ENCODE results near the gene SCP2. TPM values are rescaled to one million over a fixed set of nuclear protein-coding genes. Genes with fewer than 3 reads are reported as not detected.

SCP2 gene
- total and polyA plus RNA-seq, 2 of the 4 experiments (the other 2 are of a cell fraction): 70.4 to 83.1 TPM

GRCh38 chr1:52911541-52911940 is 15.5 kb upstream of the SCP2 start:
- Histone ChIP-seq H2BK5ac (ENCODE audit: low read depth, low read length, poor library complexity, severe bottlenecking) (no peak overlapping the region), H3K23ac (ENCODE audit: low read depth, low read length) (no peak overlapping the region), H3K9me3 (ENCODE audit: control insufficient read depth, insufficient read depth, low read length) (no peaks in the 10 kb centered on the region), H3K4me1 (ENCODE audit: control insufficient read depth, insufficient read depth, low read length) (no peaks in the 10 kb centered on the region; the same call in 1 of the 2 replicates), H3K9ac (ENCODE audit: low read depth, low read length) (no peak overlapping the region), H3K56ac (ENCODE audit: extremely low read depth, insufficient read depth, low read length) (no peak overlapping the region), H3K27ac (ENCODE audit: insufficient read depth, low read length) (no peak overlapping the region), H4K20me1 (ENCODE audit: insufficient read depth, low read length) (no peaks in the 10 kb centered on the region), H3K9me1 (ENCODE audit: insufficient read depth, low read length) (peaks cover 3% of the 10 kb centered on the region; the same call in 1 of the 2 replicates), H3K79me1 (ENCODE audit: low read depth in 1 of 2, low read length in 2 of 2) (no peaks in the 10 kb centered on the region), H2BK120ac (ENCODE audit: low read depth, low read length) (no peak overlapping the region), H4K5ac (ENCODE audit: low read depth, low read length) (no peak overlapping the region), H2AK9ac (replicated peaks; ENCODE audit: low read depth, low read length, poor library complexity) (no peak overlapping the region), H3K14ac (replicated peaks; ENCODE audit: low read depth, low read length) (no peak overlapping the region), H3K27me3 (ENCODE audit: control insufficient read depth, insufficient read depth, low read length) (no peaks in the 10 kb centered on the region), H2BK15ac (ENCODE audit: low read depth, low read length) (no peak overlapping the region), H2AK5ac (ENCODE audit: low read depth, low read length) (no peak overlapping the region), H3K4me3 (ENCODE audit: insufficient read depth, low read depth, low read length) (no peak overlapping the region), H3K18ac (ENCODE audit: low read depth, low read length) (no peak overlapping the region), H3K36me3 (ENCODE audit: control insufficient read depth, insufficient read depth, low read length) (0 out of 2 replicates have a peak, but pooled peaks cover 2% of the 10 kb centered on the region), H2BK20ac (ENCODE audit: low read depth, low read length) (no peak overlapping the region), H2AFZ (replicated peaks; ENCODE audit: low read length, poor library complexity) (no peak overlapping the region), H3K4ac (ENCODE audit: low read depth, low read length) (no peak overlapping the region), H3K4me2 (ENCODE audit: low read depth, low read length) (no peak overlapping the region), H4K91ac (ENCODE audit: insufficient read depth, low read depth, low read length) (no peak overlapping the region), H4K8ac (ENCODE audit: low read depth in 2 of 2, low read length in 2 of 2) (no peak overlapping the region)
- ChIA-PET CTCF (no interaction called here), POLR2A (ENCODE audit: unreplicated experiment) (no interaction called here)
- dilution Hi-C loops (cut with HindIII; ENCODE audit: low sequenced_read_pairs, unreplicated experiment): no loop called here
- in situ Hi-C loops (cut with MboI; ENCODE audit: low sequenced_read_pairs): no loop called here
- no CpG with 5 or more reads among the region's 10 CpGs for WGBS, 2 experiments (ENCODE audit: extremely low coverage in 2 of 2, insufficient read length in 1 of 2)
- DNase-seq (no peak), ATAC-seq (ENCODE audit: low read depth) (no peak)
- TF ChIP-seq CTCF (conservative IDR thresholded peaks at IDR 0.05; ENCODE audit: low read depth, low read length) (no peak), MAFK (IDR thresholded peaks at IDR 0.05; ENCODE audit: low read depth, low read length) (no peak), SMC3 (IDR thresholded peaks at IDR 0.05; ENCODE audit: low read depth, low read length) (no peak), FOS (IDR thresholded peaks at IDR 0.05; ENCODE audit: low read depth, low read length) (no peak), MXI1 (IDR thresholded peaks at IDR 0.05; ENCODE audit: borderline replicate concordance, low read depth, low read length) (no peak), BHLHE40 (IDR thresholded peaks at IDR 0.05; ENCODE audit: low read depth, low read length) (no peak)
- intact Hi-C loops (cut with micrococcal nuclease): no loop called here
- BruUV-seq (replicated peaks): no TSS peak
